Stimulated activated naive CD8-positive, alpha-beta T cell treated with anti-CD3 and anti-CD28 coated beads, Interleukin-15, amount 100 ng/mL, for 72 hours (primary cell): ENCODE data around the gene BICDL1.
A peak's percentile ranks its signal among the peaks of the same experiment; 100 is the strongest.

Experiments used
- ATAC-seq: fragments of 150-1000 bp; cut with Tn5 transposase; 2 replicates; pipeline ENCODE4 v1.10.0; 2021; ENCODE audit warnings: mild to moderate bottlenecking, moderate library complexity
- DNase-seq, 2 donors: peaks; one replicate each; pipeline ENCODE4 v3.0.0; 2021 to 2022
- H3K27ac Mint-ChIP-seq, 2 donors: one replicate each; pipeline ENCODE4 v1.8.0; 2022; ENCODE audit warnings: mild to moderate bottlenecking in 2 of 2, mixed read lengths in 2 of 2, moderate library complexity in 2 of 2
- H3K27me3 Mint-ChIP-seq: one replicate; pipeline ENCODE4 v1.8.0; 2022; ENCODE audit warnings: mixed read lengths
- H3K4me1 Mint-ChIP-seq: one replicate; pipeline ENCODE4 v1.8.0; 2022; ENCODE audit warnings: mild to moderate bottlenecking, mixed read lengths
- H3K4me3 Mint-ChIP-seq, 2 donors: one replicate each; pipeline ENCODE4 v1.8.0; 2022; ENCODE audit warnings: mild to moderate bottlenecking in 2 of 2, mixed read lengths in 2 of 2, moderate library complexity in 1 of 2
- H3K9me3 Mint-ChIP-seq, 2 donors: one replicate each; pipeline ENCODE4 v1.8.0; 2022; ENCODE audit warnings: mixed read lengths in 2 of 2

The BICDL1 gene

GRCh38 chr12:120094485-120094884, 105.4 kb downstream of the BICDL1 start:
- no peaks in the 10 kb centered on the region for H3K27me3 Mint-ChIP-seq
- H3K4me3 Mint-ChIP-seq, result peak overlapping the region in 1 of 2 donors; percentile 13
- ATAC-seq (no peak), DNase-seq (no peak)
- peaks cover 23% of the 10 kb centered on the region for H3K4me1 Mint-ChIP-seq
- no peaks in the 10 kb centered on the region for H3K9me3 Mint-ChIP-seq
- H3K27ac Mint-ChIP-seq, result peak overlapping the region in 1 of 2 donors; percentile 93

GRCh38 chr12:120095331-120095730, 106.3 kb downstream of the BICDL1 start:
- H3K9me3 Mint-ChIP-seq, result no peaks in the 10 kb centered on the region
- DNase-seq, result no peak
- no peak overlapping the region for H3K27ac Mint-ChIP-seq
- no peaks in the 10 kb centered on the region for H3K27me3 Mint-ChIP-seq
- peaks cover 30% of the 10 kb centered on the region for H3K4me1 Mint-ChIP-seq
- H3K4me3 Mint-ChIP-seq, result no peak overlapping the region
- no peak for ATAC-seq

GRCh38 chr12:120095736-120096135, 106.7 kb downstream of the BICDL1 start:
- Mint-ChIP-seq H3K27ac (no peak overlapping the region), H3K4me3 (no peak overlapping the region), H3K4me1 (peaks cover 32% of the 10 kb centered on the region), H3K27me3 (no peaks in the 10 kb centered on the region), H3K9me3 (no peaks in the 10 kb centered on the region)
- ATAC-seq (no peak), DNase-seq (no peak)

GRCh38 chr12:120096671-120097202, 107.7 kb downstream of the BICDL1 start:
- no peak for ATAC-seq
- H3K4me3 Mint-ChIP-seq, result no peak overlapping the region
- H3K27me3 Mint-ChIP-seq, result no peaks in the 10 kb centered on the region
- no peak for DNase-seq
- no peaks in the 10 kb centered on the region for H3K9me3 Mint-ChIP-seq
- H3K4me1 Mint-ChIP-seq, result peaks cover 30% of the 10 kb centered on the region
- H3K27ac Mint-ChIP-seq, result peak overlapping the region in 1 of 2 donors; percentile 94

GRCh38 chr12:120098756-120099470, 109.9 kb downstream of the BICDL1 start:
- Mint-ChIP-seq H3K4me3 (no peak overlapping the region), H3K27ac (peak overlapping the region in 1 of 2 donors; percentile 80), H3K9me3 (no peaks in the 10 kb centered on the region), H3K4me1 (peaks cover 38% of the 10 kb centered on the region), H3K27me3 (no peaks in the 10 kb centered on the region)
- DNase-seq, result no peak
- no peak for ATAC-seq

- DNase-seq (no peak), ATAC-seq (no peak)
- Mint-ChIP-seq H3K4me3 (no peak overlapping the region), H3K27me3 (no peaks in the 10 kb centered on the region), H3K27ac (peak overlapping the region in 1 of 2 donors; percentile 86), H3K9me3 (no peaks in the 10 kb centered on the region), H3K4me1 (peaks cover 34% of the 10 kb centered on the region)
Measured at GRCh38 chr12:120099738-120100137, 110.7 kb downstream of the BICDL1 start.

GRCh38 chr12:120100630-120101029, 111.6 kb downstream of the BICDL1 start:
- H3K27me3 Mint-ChIP-seq, result no peaks in the 10 kb centered on the region
- peaks cover 39% of the 10 kb centered on the region for H3K4me1 Mint-ChIP-seq
- no peak overlapping the region for H3K4me3 Mint-ChIP-seq
- H3K27ac Mint-ChIP-seq, result no peak overlapping the region
- no peak for ATAC-seq
- H3K9me3 Mint-ChIP-seq, result no peaks in the 10 kb centered on the region
- no peak for DNase-seq

- Mint-ChIP-seq H3K9me3 (no peaks in the 10 kb centered on the region), H3K4me1 (peaks cover 39% of the 10 kb centered on the region), H3K27me3 (no peaks in the 10 kb centered on the region), H3K4me3 (peak overlapping the region in 1 of 2 donors; percentile 11), H3K27ac (peak overlapping the region; percentile 30 to 87)
- DNase-seq (no peak), ATAC-seq (no peak)
Measured at GRCh38 chr12:120101182-120101581, 112.1 kb downstream of the BICDL1 start.

GRCh38 chr12:120101617-120102016, 112.6 kb downstream of the BICDL1 start:
- H3K4me1 Mint-ChIP-seq, result peaks cover 39% of the 10 kb centered on the region
- peak overlapping the region in 1 of 2 donors; percentile 11 for H3K4me3 Mint-ChIP-seq
- DNase-seq (no peak), ATAC-seq (no peak)
- peak overlapping the region; percentile 87 to 90 for H3K27ac Mint-ChIP-seq
- H3K9me3 Mint-ChIP-seq, result no peaks in the 10 kb centered on the region
- no peaks in the 10 kb centered on the region for H3K27me3 Mint-ChIP-seq

- no peak for DNase-seq
- no peak overlapping the region for H3K4me3 Mint-ChIP-seq
- H3K27ac Mint-ChIP-seq, result peak overlapping the region in 1 of 2 donors; percentile 90
- no peak for ATAC-seq
- H3K27me3 Mint-ChIP-seq, result no peaks in the 10 kb centered on the region
- peaks cover 39% of the 10 kb centered on the region for H3K4me1 Mint-ChIP-seq
- H3K9me3 Mint-ChIP-seq, result no peaks in the 10 kb centered on the region
Measured at GRCh38 chr12:120102189-120103043, 113.4 kb downstream of the BICDL1 start.

- Mint-ChIP-seq H3K4me3 (no peak overlapping the region), H3K27ac (peak overlapping the region in 1 of 2 donors; percentile 83), H3K4me1 (peaks cover 42% of the 10 kb centered on the region), H3K27me3 (no peaks in the 10 kb centered on the region), H3K9me3 (no peaks in the 10 kb centered on the region)
- ATAC-seq, result no peak
- no peak for DNase-seq
Measured at GRCh38 chr12:120103044-120103338, 114.0 kb downstream of the BICDL1 start.

GRCh38 chr12:120103371-120103770, 114.3 kb downstream of the BICDL1 start:
- Mint-ChIP-seq H3K4me1 (peaks cover 46% of the 10 kb centered on the region), H3K9me3 (no peaks in the 10 kb centered on the region), H3K4me3 (no peak overlapping the region), H3K27ac (no peak overlapping the region), H3K27me3 (no peaks in the 10 kb centered on the region)
- no peak for ATAC-seq
- no peak for DNase-seq

GRCh38 chr12:120106151-120106550, 117.1 kb downstream of the BICDL1 start:
- no peak for DNase-seq
- no peaks in the 10 kb centered on the region for H3K27me3 Mint-ChIP-seq
- no peak overlapping the region for H3K4me3 Mint-ChIP-seq
- peaks cover 55% of the 10 kb centered on the region for H3K4me1 Mint-ChIP-seq
- H3K27ac Mint-ChIP-seq, result no peak overlapping the region
- ATAC-seq, result no peak
- no peaks in the 10 kb centered on the region for H3K9me3 Mint-ChIP-seq

- peaks cover 65% of the 10 kb centered on the region for H3K4me1 Mint-ChIP-seq
- no peak for ATAC-seq
- no peak for DNase-seq
- H3K27me3 Mint-ChIP-seq, result no peaks in the 10 kb centered on the region
- peak overlapping the region in 1 of 2 donors; percentile 41 for H3K4me3 Mint-ChIP-seq
- H3K9me3 Mint-ChIP-seq, result no peaks in the 10 kb centered on the region
- H3K27ac Mint-ChIP-seq, result no peak overlapping the region
Measured at GRCh38 chr12:120109570-120110267, 120.7 kb downstream of the BICDL1 start.
